HG02623 (cell line): ENCODE measurements around the gene CD63.
A peak's percentile ranks its signal among the peaks of the same experiment; 100 is the strongest.

ENCODE experiments used
- ATAC-seq: cut with Tn5 transposase; IDR thresholded peaks from one replicate; pipeline ENCODE4 v1.9.1; 2021; ENCODE audit warnings: moderate library complexity; ENCODE audit not compliant: unreplicated experiment

The CD63 gene

GRCh38 chr12:55741931-55742680, 13.3 kb upstream of the CD63 start:
- no peak for ATAC-seq

GRCh38 chr12:55739025-55739378, 10.2 kb upstream of the CD63 start:
- no peak for ATAC-seq

- ATAC-seq: peak; percentile 85
These were observed 9.6 kb upstream of the CD63 start for GRCh38 chr12:55738123-55739024.

- no peak for ATAC-seq
These were observed 8.8 kb upstream of the CD63 start for GRCh38 chr12:55737581-55738122.

- peak; percentile 27 for ATAC-seq
These were observed 8.2 kb upstream of the CD63 start for GRCh38 chr12:55736780-55737580.

GRCh38 chr12:55736076-55736475, 7.3 kb upstream of the CD63 start:
- no peak for ATAC-seq

GRCh38 chr12:55734595-55734994, 5.8 kb upstream of the CD63 start:
- no peak for ATAC-seq

- no peak for ATAC-seq
These were observed 5.0 kb upstream of the CD63 start for GRCh38 chr12:55733858-55734257.

- no peak for ATAC-seq
These were observed 4.3 kb upstream of the CD63 start for GRCh38 chr12:55733021-55733555.

GRCh38 chr12:55732288-55732687, 3.5 kb upstream of the CD63 start:
- ATAC-seq: no peak

GRCh38 chr12:55729819-55730818, 1.3 kb upstream of the CD63 start:
- peak; percentile 33 for ATAC-seq

- peak; percentile 4 for ATAC-seq
These were observed 447 bp downstream of the CD63 start for GRCh38 chr12:55728186-55728938.

GRCh38 chr12:55727643-55728185, 1.1 kb downstream of the CD63 start:
- ATAC-seq: no peak

- ATAC-seq: no peak
These were observed 1.8 kb downstream of the CD63 start for GRCh38 chr12:55726971-55727370.

GRCh38 chr12:55725556-55725955, 3.3 kb downstream of the CD63 start:
- ATAC-seq: no peak

GRCh38 chr12:55724940-55725309, 3.9 kb downstream of the CD63 start:
- ATAC-seq: no peak

GRCh38 chr12:55724226-55724939, 4.4 kb downstream of the CD63 start:
- no peak for ATAC-seq
